Neural crest cell (in vitro differentiated cells): ENCODE results near the gene FILIP1. TPM values are rescaled to one million over a fixed set of nuclear protein-coding genes. Genes with fewer than 3 reads are reported as not detected.

Source experiments
- DNase-seq: peaks from one replicate; pipeline ENCODE4 v3.0.0; 2021; ENCODE audit warnings: low read depth, mixed read lengths, low spot score
- H3K27ac Mint-ChIP-seq: one replicate; pipeline ENCODE4 v1.8.0; 2021; ENCODE audit warnings: mild to moderate bottlenecking, mixed read lengths; ENCODE audit not compliant: unreplicated experiment
- H3K27me3 Mint-ChIP-seq: 2 replicates; pipeline ENCODE4 v1.8.0; 2021; ENCODE audit warnings: low read depth, mild to moderate bottlenecking, mixed read lengths
- H3K36me3 Mint-ChIP-seq: 2 replicates; pipeline ENCODE4 v1.8.0; 2021; ENCODE audit warnings: low read depth, mild to moderate bottlenecking, mixed read lengths
- H3K4me1 Mint-ChIP-seq: 2 replicates; pipeline ENCODE4 v1.8.0; 2021; ENCODE audit warnings: mixed read lengths
- H3K4me3 Mint-ChIP-seq: one replicate; pipeline ENCODE4 v1.8.0; 2021; ENCODE audit warnings: mild to moderate bottlenecking, mixed read lengths
- H3K9me3 Mint-ChIP-seq: 2 replicates; pipeline ENCODE4 v1.8.0; 2021; ENCODE audit warnings: mixed read lengths
- CTCF ChIP-seq: fragments of 200-600 bp; sonication (generic); conservative IDR thresholded peaks from 2 replicates; pipeline ENCODE4 v1.5.0; 2021; ENCODE audit warnings: antibody characterized with exemption, mild to moderate bottlenecking
- total RNA-seq: library from RNA; stranded (reverse); gene quantifications from 2 replicates; pipeline ENCODE4 v1.2.1, GENCODE V29; 2021

The FILIP1 gene
- total RNA-seq, 1 donor from 2014 or later, result 0.79 TPM

GRCh38 chr6:75315978-75316377 lies 177.6 kb downstream of the FILIP1 start:
- TF ChIP-seq CTCF, result no peak
- H3K4me1 Mint-ChIP-seq, result no peaks in the 10 kb centered on the region
- no peak for DNase-seq

GRCh38 chr6:75308250-75308988 lies 185.2 kb downstream of the FILIP1 start:
- Mint-ChIP-seq H3K27me3 (no peaks in the 10 kb centered on the region), H3K9me3 (no peaks in the 10 kb centered on the region), H3K27ac (no peak overlapping the region), H3K4me3 (no peak overlapping the region), H3K4me1 (no peaks in the 10 kb centered on the region), H3K36me3 (no peaks in the 10 kb centered on the region)
- no peak for DNase-seq
- no peak for TF ChIP-seq CTCF

More at GRCh38 chr6:75315978-75316377, 177.6 kb downstream of the FILIP1 start:
- Mint-ChIP-seq H3K27ac (no peak overlapping the region), H3K36me3 (no peaks in the 10 kb centered on the region), H3K9me3 (no peaks in the 10 kb centered on the region), H3K4me3 (no peak overlapping the region), H3K27me3 (no peaks in the 10 kb centered on the region)

GRCh38 chr6:75307364-75308004 lies 186.1 kb downstream of the FILIP1 start:
- Mint-ChIP-seq H3K27me3 (no peaks in the 10 kb centered on the region), H3K4me3 (no peak overlapping the region), H3K27ac (no peak overlapping the region), H3K9me3 (no peaks in the 10 kb centered on the region), H3K4me1 (no peaks in the 10 kb centered on the region), H3K36me3 (no peaks in the 10 kb centered on the region)
- TF ChIP-seq CTCF, result no peak
- no peak for DNase-seq

GRCh38 chr6:75306064-75306463 lies 187.5 kb downstream of the FILIP1 start:
- H3K36me3 Mint-ChIP-seq, result no peaks in the 10 kb centered on the region
- no peak for TF ChIP-seq CTCF
- no peak overlapping the region for H3K4me3 Mint-ChIP-seq
- H3K27me3 Mint-ChIP-seq, result no peaks in the 10 kb centered on the region
- no peak for DNase-seq
- H3K27ac Mint-ChIP-seq, result no peak overlapping the region
- H3K9me3 Mint-ChIP-seq, result no peaks in the 10 kb centered on the region
- H3K4me1 Mint-ChIP-seq, result no peaks in the 10 kb centered on the region

GRCh38 chr6:75305573-75305972 lies 188.0 kb downstream of the FILIP1 start:
- Mint-ChIP-seq H3K9me3 (no peaks in the 10 kb centered on the region), H3K27me3 (no peaks in the 10 kb centered on the region), H3K4me1 (no peaks in the 10 kb centered on the region), H3K27ac (no peak overlapping the region), H3K36me3 (no peaks in the 10 kb centered on the region), H3K4me3 (no peak overlapping the region)
- DNase-seq, result no peak
- TF ChIP-seq CTCF, result no peak
